Measurements from ENCODE around the gene DMXL1. TPM values are rescaled to one million over a fixed set of nuclear protein-coding genes. Genes with fewer than 3 reads are reported as not detected.
"Not testable (repeated sequence)": the region's sequence is repeated elsewhere in the genome, so short reads cannot be mapped to it uniquely, and the experiment has no call there.

DMXL1 gene
- total RNA-seq, 1 experiment from 2014 or later = 30.0 TPM

DNA sequence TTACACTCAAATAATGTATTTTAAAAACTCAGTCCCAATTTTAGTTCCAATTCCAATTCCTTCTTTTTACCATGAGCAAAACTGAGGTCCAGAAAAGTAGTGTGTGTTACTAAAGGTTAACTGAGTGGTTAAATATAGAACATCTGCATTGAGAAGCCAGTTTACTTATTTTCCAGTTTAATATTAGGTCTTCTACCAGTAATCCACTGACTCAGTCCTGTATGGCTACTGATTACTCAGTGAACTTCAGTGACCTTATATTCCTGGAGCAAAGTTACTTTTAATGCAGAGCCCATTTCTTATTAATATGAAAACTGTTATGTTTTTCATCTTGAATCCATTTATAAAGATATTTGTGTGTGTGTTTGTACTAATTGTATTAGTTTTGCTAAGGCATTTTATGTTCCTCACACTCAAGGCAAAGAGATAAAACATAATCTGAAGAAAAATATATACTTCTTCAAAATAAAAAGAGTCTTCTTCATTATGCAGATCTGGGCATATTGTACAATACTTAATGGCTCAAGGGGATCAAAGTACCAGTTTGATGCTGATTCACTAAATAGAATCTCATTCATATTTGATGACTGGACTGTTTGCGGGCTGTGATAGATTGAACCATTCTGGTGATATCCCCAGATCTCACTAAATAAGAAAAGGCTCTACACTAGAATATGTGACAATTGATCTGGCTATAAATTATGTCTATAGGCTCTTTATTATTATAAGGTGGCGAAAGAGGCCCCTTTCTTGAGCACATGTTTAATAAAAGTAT, 60.8 kb downstream of the DMXL1 start:
- Histone ChIP-seq H3K4me3 (ENCODE audit: low read depth, low read length) (no peak overlapping the region), H3K27me3 (replicated peaks; ENCODE audit: control insufficient read depth, insufficient read depth, low read length) (no peaks in the 10 kb centered on the region), H3K4me1 (no peaks in the 10 kb centered on the region), H3K36me3 (ENCODE audit: control insufficient read depth, insufficient read depth, low read length) (0 out of 2 replicates have a peak, but pooled peaks cover 4% of the 10 kb centered on the region), H3K9me3 (peaks cover 24% of the 10 kb centered on the region)
- POLR2A ChIA-PET = no interaction called here
- peaks cover 36% of the 10 kb centered on the region for H3K36me3 Mint-ChIP-seq (ENCODE audit: insufficient read depth, unreplicated experiment)
- H3K9me3 Mint-ChIP-seq (ENCODE audit: unreplicated experiment) = peaks cover 22% of the 10 kb centered on the region
- H3K27me3 Mint-ChIP-seq (ENCODE audit: insufficient read depth, unreplicated experiment) = no peaks in the 10 kb centered on the region
- TF ChIP-seq, protein P1, sequence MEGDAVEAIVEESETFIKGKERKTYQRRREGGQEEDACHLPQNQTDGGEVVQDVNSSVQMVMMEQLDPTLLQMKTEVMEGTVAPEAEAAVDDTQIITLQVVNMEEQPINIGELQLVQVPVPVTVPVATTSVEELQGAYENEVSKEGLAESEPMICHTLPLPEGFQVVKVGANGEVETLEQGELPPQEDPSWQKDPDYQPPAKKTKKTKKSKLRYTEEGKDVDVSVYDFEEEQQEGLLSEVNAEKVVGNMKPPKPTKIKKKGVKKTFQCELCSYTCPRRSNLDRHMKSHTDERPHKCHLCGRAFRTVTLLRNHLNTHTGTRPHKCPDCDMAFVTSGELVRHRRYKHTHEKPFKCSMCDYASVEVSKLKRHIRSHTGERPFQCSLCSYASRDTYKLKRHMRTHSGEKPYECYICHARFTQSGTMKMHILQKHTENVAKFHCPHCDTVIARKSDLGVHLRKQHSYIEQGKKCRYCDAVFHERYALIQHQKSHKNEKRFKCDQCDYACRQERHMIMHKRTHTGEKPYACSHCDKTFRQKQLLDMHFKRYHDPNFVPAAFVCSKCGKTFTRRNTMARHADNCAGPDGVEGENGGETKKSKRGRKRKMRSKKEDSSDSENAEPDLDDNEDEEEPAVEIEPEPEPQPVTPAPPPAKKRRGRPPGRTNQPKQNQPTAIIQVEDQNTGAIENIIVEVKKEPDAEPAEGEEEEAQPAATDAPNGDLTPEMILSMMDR (IDR thresholded peaks at IDR 0.05; ENCODE audit: insufficient read depth in 1 of 2, low read depth in 1 of 2, low read length in 1 of 2, severe bottlenecking in 1 of 2, unreplicated experiment in 1 of 2) = no peak
- no peak overlapping the region for H3K4me3 Mint-ChIP-seq (ENCODE audit: unreplicated experiment)
- H3K4me1 Mint-ChIP-seq (ENCODE audit: low read depth, unreplicated experiment) = no peaks in the 10 kb centered on the region
- intact Hi-C loops (cut with micrococcal nuclease; ENCODE audit: unreplicated experiment) = no loop called here
- CTCF ChIA-PET = no interaction called here
- H3K27ac Mint-ChIP-seq (ENCODE audit: unreplicated experiment) = no peak overlapping the region
- BruUV-seq (replicated peaks) = no TSS peak
- no peak for DNase-seq

DNA sequence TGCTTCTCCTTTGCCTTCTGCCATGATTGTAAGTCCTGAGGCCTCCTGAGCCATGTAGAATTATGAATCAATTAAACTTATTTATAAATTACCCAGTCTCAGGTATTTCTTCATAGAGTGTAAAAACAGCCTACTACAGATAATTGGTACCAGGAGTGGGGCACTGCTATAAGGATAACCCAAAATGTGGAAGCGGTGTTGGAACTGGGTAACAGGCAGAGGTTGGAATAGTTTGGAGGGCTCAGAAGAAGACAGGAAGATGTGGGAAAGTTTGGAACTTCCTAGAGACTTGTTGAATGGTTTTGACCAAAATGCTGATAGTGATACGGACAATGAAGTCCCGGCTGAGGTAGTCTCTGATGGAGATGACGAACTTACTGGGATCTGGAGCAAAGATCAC, 64.9 kb downstream of the DMXL1 start:
- POLR2A ChIA-PET; H3K4me1 Mint-ChIP-seq (ENCODE audit: low read depth, unreplicated experiment); intact Hi-C loops (cut with micrococcal nuclease; ENCODE audit: unreplicated experiment); H3K36me3 ChIP-seq (ENCODE audit: control insufficient read depth, insufficient read depth, low read length); H3K27me3 Mint-ChIP-seq (ENCODE audit: insufficient read depth, unreplicated experiment); H3K27ac Mint-ChIP-seq (ENCODE audit: unreplicated experiment); H3K4me3 Mint-ChIP-seq (ENCODE audit: unreplicated experiment); BruUV-seq (replicated peaks); H3K27me3 ChIP-seq (replicated peaks; ENCODE audit: control insufficient read depth, insufficient read depth, low read length); H3K4me1 ChIP-seq; H3K4me3 ChIP-seq (ENCODE audit: low read depth, low read length); DNase-seq; CTCF ChIA-PET: not testable (repeated sequence)
- peaks cover 30% of the 10 kb centered on the region for H3K9me3 ChIP-seq
- peaks cover 53% of the 10 kb centered on the region for H3K9me3 Mint-ChIP-seq (ENCODE audit: unreplicated experiment)
- H3K36me3 Mint-ChIP-seq (ENCODE audit: insufficient read depth, unreplicated experiment) = peaks cover 41% of the 10 kb centered on the region

DNA sequence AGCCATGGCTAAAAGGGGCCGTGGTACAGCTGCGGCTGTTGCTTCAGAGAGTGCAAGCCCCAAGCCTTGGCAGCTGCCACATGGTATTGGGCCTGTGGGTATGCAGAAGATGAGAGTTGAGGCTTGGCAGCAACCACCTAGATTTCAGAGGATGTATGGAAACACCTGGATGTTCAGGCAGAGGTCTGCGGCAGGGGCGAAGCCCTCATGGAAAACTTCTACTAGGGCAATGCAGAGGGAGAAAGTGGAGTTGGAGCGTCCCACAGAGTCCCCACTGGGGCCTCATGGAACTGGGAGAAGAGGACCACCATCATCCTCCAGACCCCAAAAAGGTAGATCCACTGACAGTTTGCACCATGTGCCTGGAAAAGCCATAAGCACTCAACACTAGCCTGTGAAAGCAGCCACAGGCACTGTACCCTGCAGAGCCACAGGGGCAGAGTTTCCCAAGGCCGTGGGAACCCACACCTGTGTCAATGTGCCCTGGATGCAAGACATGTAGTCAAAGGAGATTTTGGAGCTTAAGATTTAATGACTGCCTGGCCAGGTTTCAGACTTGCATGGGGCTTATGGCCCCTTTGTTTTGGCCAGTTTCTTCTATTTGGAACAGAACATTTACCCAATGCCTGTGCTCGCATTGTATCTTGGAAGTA, 65.9 kb downstream of the DMXL1 start:
- H3K36me3 Mint-ChIP-seq (ENCODE audit: insufficient read depth, unreplicated experiment) = peaks cover 41% of the 10 kb centered on the region
- H3K4me3 Mint-ChIP-seq (ENCODE audit: unreplicated experiment) = no peak overlapping the region
- no peaks in the 10 kb centered on the region for H3K4me1 ChIP-seq
- H3K27ac Mint-ChIP-seq (ENCODE audit: unreplicated experiment) = no peak overlapping the region
- no peaks in the 10 kb centered on the region for H3K27me3 ChIP-seq (replicated peaks; ENCODE audit: control insufficient read depth, insufficient read depth, low read length)
- H3K9me3 ChIP-seq = peaks cover 30% of the 10 kb centered on the region
- no peak overlapping the region for H3K4me3 ChIP-seq (ENCODE audit: low read depth, low read length)
- H3K27me3 Mint-ChIP-seq (ENCODE audit: insufficient read depth, unreplicated experiment) = no peaks in the 10 kb centered on the region
- H3K4me1 Mint-ChIP-seq (ENCODE audit: low read depth, unreplicated experiment) = no peaks in the 10 kb centered on the region
- H3K9me3 Mint-ChIP-seq (ENCODE audit: unreplicated experiment) = peaks cover 53% of the 10 kb centered on the region
- POLR2A ChIA-PET = no interaction called here
- TF ChIP-seq, protein P1 (IDR thresholded peaks at IDR 0.05; ENCODE audit: insufficient read depth in 1 of 2, low read depth in 1 of 2, low read length in 1 of 2, severe bottlenecking in 1 of 2, unreplicated experiment in 1 of 2) = no peak
- DNase-seq = no peak
- BruUV-seq (replicated peaks) = no TSS peak
- CTCF ChIA-PET = no interaction called here
- H3K36me3 ChIP-seq (ENCODE audit: control insufficient read depth, insufficient read depth, low read length) = 0 out of 2 replicates have a peak, but pooled peaks cover 7% of the 10 kb centered on the region
- intact Hi-C loops (cut with micrococcal nuclease; ENCODE audit: unreplicated experiment) = no loop called here
